Activated CD8-positive, alpha-beta memory T cell treated with anti-CD3 and anti-CD28 coated beads, Interleukin-2, amount 50 U/mL, for 24 hours (primary cell): ENCODE measurements around the gene WIZ.

ENCODE experiments used
- DNase-seq: peaks from one replicate; pipeline ENCODE4 v3.0.0-alpha.2; 2020; ENCODE audit errors: extremely low read depth

Gene WIZ

DNA sequence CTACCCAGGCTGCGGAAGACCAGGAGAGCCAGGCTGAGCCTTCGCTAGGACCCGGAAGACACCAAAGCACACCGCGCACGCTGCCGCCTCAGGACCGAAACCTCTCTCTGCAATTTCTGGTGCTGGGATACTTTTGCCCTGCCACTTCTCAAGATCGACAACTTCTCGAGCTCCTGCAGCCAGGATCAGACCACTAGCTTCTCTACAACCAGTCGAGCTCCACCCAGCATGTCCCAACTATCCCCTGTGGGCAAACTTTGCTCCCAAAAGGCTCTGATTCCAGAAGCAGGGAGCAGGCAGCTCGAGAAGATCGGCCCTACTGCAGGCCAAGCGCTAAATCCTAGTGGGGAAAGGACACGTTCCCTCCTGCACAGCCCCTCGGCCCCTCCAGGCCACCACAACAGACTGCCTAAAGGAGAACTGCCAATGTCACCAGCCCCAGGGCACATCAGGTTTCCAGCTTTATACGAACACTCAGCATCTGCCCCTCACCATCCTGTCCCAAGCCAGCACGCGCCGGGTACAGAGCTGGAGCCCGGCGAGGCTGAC, 71.1 kb downstream of the WIZ start:
- no peak for DNase-seq

- no peak for DNase-seq
These were observed 74.8 kb downstream of the WIZ start for GRCh38 chr19:15374796-15375440.

DNA sequence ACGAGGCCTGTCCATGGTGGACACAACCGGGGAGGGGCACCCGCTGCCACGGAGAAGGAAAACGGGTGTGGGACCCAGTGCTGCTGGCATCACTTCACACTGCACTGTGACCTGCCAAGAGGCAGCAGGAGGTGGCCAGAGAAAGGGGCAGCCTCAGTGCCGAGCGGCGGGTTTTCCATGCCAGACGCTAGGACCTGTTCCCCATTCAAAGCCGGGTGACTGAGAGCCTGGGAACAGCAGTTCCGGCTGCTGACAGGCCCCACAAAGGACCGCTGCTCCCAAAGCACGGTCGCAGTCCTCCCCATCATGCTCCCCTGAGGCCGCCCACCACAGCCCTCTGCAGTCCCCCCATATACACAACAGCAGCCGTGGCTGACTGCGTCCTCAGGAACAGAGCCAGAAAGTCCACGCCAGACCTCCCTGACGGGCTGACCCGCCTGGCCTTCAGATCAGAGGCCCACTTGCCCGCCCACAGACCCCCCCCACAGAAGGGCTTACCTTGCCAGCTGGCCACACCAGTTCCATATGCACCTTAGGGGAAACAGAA, 75.6 kb downstream of the WIZ start:
- no peak for DNase-seq

DNA sequence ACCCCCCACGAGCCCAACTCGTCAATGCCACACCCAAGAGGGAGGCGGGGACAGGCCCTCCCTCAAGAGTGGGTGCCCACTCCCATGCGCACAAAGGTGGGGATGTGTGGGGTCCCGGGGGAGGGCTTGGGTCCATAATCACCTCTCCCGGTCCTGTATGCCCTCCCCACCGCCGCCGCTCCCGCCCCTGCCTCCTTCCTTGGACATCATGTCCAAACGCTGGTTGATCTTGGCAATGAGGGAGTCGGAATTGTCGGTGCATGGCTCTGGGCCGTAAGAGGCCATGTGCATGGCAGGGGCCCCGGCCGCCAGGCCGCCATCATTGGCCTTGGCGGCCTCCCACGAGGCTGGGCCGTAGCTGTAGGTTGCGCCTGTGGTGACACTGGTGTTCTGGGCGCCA, 76.1 kb downstream of the WIZ start:
- DNase-seq, result no peak

DNA sequence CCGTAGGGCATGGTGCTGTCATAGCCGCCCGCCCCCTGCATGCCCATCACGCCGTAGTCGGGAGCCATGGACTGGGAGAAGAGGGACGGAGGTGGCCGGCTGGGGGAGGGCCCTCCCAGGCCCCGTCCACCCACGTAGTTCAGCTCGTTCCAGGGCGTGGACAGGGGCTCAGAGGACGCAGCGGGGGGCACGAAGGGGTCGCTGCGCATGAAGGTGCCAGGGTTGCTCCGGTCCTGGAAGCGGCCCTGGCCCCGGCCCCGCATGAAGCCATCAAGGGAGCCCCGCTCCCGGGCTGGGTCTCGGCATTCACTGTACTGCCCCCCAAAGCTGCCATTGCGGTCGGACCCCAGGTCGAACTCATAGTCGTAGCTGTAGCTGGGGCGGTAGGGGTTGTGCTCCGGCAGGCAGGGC, 76.9 kb downstream of the WIZ start:
- no peak for DNase-seq

- DNase-seq, result no peak
These were observed 77.3 kb downstream of the WIZ start for GRCh38 chr19:15372470-15372869.

- DNase-seq, result no peak
These were observed 77.9 kb downstream of the WIZ start for GRCh38 chr19:15371786-15372380.

- DNase-seq, result no peak
These were observed 78.6 kb downstream of the WIZ start for GRCh38 chr19:15371119-15371518.
